ENCODE data around the gene TRPM3.

TRPM3 gene

GRCh38 chr9:71096421-71097108 lies 24.9 kb downstream of the TRPM3 start:
- no peak for DNase-seq

DNA sequence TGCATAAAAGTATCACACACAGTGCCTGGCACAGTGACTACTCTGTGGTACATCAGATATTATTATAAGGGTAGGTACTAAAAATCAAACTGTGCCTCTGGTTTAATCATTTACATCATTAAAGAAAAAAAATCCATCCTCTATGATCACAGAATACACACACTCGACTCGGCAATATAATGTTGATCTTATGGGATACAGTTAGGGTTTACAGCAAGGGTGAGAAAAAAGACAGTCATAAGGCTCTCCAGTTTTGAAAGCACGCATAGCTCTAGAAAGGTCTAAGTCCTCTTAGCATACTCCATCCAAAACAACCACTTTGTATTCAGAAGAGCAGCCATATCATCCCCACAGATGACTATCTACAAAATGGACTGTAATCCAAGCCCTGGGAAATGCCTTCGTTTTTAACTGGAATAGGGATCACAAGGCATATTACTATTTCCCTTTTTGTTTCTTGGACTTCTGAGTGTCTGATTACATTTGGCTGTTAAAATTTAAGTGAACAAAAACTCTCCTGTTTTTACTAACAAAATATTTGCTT lies 26.6 kb downstream of the TRPM3 start:
- DNase-seq, result no peak

GRCh38 chr9:71090896-71091295 lies 30.5 kb downstream of the TRPM3 start:
- DNase-seq, result no peak

- no peak for DNase-seq
Observed at GRCh38 chr9:71079451-71079850, 42.0 kb downstream of the TRPM3 start.

DNA sequence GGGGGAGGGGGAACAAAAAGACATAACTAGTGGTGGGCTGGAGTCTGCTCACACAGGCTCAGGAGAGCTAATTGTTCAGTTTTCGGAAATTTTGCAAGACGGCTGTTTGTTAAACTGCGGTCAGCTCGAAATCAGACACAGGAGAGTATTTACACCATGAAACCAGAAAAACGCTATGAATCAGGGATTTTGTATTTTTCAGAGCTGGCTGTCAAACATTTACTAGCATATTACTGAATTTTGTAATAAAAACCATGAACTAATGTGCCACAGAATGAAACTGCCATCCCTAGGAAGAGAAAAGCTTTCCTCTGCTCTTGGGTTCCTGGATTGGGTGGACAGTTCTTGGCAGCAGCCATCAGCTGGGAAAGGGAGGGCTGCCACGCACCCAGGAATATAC lies 45.3 kb downstream of the TRPM3 start:
- no peak for DNase-seq

DNA sequence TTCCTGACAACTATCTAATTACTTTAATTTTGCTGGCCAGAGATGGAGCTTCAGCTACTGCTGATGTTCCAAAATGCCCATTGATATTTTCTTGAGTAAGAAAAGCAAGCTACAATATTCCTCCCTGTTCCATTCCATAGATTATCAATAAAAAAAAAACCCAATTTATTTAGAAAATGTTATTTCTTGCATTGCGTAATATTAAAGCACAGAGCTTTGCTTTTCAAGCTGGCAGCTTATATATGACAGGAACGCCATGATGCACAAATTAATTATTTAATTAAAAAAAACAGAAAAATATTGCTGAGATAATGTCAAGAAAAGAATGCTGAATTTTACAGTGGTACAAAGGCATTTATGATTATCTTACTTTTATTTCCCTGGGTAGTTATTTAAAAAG lies 47.9 kb downstream of the TRPM3 start:
- no peak for DNase-seq

- no peak for DNase-seq
Observed at GRCh38 chr9:71072587-71072986, 48.8 kb downstream of the TRPM3 start.

DNA sequence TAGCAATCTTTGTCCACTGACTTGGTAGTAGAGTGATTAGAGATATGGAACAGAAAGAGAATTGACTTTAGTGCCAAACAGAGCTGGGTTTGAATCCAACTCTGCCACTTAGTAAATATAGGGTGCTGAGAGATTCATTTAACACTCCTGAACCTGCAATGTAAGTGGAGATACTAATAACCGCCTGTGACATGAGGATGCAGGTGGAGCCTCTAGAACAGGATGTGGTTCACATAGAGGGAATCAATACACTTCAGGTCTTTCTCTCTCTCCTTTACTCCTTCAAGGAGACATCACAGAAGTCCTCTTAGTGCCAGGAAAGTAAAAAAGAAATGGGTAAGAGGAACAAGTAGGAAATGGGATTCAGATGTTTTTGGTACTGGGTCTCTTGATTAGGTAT lies 49.8 kb downstream of the TRPM3 start:
- DNase-seq, result no peak

GRCh38 chr9:71058660-71059059 lies 62.8 kb downstream of the TRPM3 start:
- no peak for DNase-seq

DNA sequence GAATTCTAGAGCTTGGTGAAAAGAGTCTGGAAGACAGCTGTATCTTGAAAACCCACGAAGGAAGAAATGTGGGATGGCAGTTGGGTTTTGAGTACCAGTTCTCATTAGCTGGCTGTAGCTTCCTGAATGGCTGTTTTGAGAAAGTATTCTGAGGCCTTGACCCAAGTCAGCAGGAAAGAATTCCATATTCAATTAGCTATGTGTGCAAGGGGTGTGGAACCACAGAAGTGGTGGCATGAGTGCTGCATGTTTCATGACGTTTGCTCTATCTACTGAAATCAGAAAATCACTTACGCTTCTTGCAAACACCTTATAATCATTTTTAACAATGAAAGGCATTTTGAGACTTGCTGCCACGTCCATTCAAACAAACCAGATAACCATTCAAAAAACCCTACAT lies 69.1 kb downstream of the TRPM3 start:
- DNase-seq, result no peak

DNA sequence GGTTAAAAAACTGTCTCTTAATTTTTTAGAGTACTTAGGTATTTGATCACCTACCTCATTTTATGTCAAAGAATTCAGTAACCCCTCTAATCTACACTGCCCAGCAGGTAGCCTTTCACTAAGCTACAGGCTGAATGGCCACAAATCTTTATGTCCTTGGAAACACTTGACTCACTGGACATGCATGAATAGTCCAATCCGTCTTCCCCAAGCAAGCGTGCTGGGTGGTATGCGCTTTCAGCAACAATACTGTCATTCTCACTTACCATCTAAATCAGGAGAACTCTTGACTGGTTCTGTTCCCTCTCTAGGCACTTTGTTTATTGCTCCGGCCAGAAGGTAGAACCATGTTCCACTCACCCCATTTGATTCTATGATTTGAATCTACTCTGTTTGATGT lies 73.1 kb downstream of the TRPM3 start:
- no peak for DNase-seq

DNA sequence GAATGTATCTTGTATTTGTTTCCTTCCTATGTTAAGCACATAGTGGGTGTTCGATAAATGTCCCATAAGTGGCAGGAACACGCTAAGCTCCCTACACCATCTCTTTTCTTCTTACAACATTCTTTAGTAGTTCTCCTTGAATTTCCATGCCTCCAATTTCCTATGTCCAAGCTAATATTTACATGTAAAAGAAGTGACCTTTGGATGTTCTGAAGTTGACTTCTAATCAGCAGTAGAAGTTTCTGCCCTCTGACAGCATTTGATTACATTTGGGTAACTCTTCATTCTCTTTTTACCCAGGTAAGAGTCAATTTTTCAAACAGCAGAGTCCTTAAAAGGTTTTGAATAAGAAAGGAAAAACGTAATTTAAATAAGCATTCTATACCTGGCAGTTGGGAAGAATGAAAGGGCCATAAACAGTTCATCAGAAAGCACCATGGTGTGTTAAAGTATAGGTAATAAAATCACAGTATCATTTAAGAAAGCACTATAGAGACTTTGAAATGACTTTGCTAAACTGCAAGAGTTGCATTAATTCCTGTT lies 78.9 kb downstream of the TRPM3 start:
- no peak for DNase-seq

DNA sequence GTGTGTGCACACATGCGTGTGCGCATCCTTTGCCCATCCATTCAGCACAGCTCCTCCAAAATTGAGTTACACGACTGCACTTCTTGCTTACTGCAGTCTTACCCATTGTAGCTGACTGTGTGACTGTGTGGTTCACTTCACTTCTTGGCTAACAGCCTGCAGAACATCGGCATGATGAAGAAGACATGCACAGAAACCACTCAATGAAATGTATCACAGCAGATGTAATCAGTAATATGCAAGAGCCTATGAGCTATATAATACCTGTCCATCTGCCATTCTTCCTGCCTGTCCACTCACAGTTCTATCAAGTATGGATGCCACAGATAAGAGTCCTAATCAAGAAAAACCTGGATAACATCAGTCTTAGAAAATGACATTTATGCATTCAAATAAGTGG lies 83.9 kb downstream of the TRPM3 start:
- no peak for DNase-seq

- DNase-seq, result no peak
Observed at GRCh38 chr9:71036501-71036900, 84.9 kb downstream of the TRPM3 start.

GRCh38 chr9:71032779-71033178 lies 88.6 kb downstream of the TRPM3 start:
- DNase-seq, result no peak

GRCh38 chr9:71025728-71026127 lies 95.7 kb downstream of the TRPM3 start:
- DNase-seq, result no peak

DNA sequence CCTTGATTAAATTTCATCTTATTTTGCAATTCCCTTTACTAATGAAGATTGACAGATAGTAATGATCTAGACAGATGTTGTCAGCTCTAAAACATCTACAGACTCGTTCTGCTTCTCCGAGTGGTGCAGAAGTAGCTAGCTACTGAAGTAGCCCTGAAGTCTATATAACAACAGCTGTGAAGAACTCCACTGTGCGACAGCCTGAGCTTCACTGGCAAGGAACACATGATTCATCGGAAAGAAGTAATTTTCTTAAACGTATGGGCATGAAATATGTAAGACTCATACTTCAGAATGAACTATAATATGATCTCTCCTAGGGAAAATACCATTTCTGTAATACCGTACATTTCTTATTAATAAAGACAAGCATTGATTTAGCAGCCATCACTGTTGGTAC lies 96.2 kb downstream of the TRPM3 start:
- no peak for DNase-seq

- DNase-seq, result no peak
Observed at GRCh38 chr9:71010258-71010657, 111.2 kb downstream of the TRPM3 start.

DNA sequence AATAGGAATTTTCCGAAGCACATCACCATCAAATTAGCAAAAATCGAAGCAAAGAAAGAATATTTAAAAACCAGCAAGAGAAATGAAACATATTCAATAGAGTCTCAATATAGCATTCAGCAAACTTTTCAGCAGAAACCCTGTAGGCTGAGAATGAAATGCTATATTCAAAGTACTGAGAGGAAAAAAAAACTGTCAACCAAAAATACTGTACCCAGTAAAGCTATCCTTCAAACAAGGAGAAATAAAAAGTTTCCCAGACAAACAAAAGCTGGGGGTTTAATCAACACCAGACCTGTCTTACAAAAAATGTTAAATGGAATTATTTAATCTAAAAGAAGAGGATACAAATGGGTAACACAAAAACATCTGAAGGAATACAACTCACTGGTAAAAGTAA lies 116.0 kb downstream of the TRPM3 start:
- DNase-seq, result no peak

DNA sequence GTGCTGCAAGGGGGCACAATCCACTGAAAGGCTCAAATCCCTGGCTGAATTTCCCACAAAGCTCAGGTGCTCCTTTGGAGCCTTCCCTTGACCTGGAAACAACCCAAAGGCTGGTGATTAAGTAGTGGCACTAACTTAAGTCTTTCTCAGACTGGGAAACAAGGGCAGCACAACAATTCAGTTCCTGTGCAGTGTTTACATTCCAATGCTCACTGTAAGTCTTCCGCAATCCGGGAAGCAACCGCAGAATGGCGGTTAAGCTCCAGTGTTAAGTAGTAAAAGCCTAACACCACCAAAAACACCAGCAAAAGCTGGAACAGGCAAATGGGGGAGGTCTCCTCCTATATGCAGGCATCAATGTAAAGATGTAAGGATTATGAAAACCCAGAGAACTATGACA lies 117.2 kb downstream of the TRPM3 start:
- no peak for DNase-seq

GRCh38 chr9:71003346-71003745 lies 118.1 kb downstream of the TRPM3 start:
- DNase-seq, result no peak

- DNase-seq, result peak; percentile 16
Observed at GRCh38 chr9:71001780-71002386, 119.5 kb downstream of the TRPM3 start.

DNA sequence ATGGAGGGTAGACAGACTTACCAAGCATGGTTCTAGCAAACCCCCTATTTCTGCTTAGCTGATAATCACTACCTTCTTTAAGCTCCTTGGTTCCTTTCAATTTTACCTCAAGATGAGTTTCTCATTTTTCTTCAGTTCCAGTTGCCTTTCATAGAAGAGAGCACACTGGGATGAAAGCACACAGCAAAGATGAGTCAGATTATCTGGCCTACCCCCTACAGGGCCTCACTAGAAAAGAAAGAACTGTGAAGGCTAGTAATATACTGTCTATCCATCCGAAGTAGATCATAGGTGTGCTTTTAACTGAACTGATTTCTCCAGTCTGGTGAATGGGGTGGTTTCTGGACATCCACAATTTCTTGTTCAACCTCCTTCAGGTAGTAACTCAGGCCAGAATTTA lies 122.5 kb downstream of the TRPM3 start:
- no peak for DNase-seq

DNA sequence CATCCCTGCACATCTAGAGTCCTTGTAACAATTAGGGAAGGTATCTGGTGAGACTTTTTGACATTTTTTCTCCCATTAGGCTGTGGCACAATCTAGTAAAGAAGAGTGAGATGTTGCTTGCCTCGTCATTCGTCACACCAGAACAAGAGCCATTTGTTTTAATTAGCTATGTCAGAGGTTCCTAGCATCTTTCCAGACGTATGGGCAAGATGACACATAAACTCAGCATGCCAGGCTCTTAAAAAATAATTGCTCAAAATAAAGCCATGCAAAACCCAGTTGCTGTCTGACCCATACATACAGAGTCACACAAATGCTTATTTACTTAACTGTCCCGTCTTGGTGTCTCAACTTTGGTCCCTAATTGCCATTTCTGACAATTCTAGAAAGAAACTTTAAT lies 125.9 kb downstream of the TRPM3 start:
- DNase-seq, result no peak

DNA sequence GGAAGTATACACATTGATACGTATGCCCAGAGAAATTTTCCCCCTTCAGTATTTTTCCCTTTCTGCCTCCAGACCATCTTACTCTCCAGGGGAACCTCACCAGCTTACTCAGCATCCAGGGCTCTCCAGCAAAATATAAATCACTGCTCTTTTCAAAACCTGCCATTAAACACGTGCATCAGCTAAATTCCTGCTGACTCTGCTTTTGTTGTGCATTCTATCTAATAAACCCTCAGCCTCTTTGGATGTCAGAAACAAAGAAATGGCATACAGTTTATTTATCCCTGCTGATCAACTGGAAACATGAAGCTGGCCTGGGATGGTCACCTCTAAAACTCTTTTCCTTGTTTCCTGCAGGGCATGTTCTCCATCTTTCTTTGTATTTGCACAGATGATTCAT lies 126.8 kb downstream of the TRPM3 start:
- no peak for DNase-seq

All from activated CD4-positive, alpha-beta T cell treated with anti-CD3 and anti-CD28 coated beads, Interleukin-2, Interleukin-6, amounts not matched to agents 100 ng/mL and 50 ng/mL, durations not matched to agents 16 hours and 8 hours (primary cell).